ENCODE results near the gene LRRC59.

DNA sequence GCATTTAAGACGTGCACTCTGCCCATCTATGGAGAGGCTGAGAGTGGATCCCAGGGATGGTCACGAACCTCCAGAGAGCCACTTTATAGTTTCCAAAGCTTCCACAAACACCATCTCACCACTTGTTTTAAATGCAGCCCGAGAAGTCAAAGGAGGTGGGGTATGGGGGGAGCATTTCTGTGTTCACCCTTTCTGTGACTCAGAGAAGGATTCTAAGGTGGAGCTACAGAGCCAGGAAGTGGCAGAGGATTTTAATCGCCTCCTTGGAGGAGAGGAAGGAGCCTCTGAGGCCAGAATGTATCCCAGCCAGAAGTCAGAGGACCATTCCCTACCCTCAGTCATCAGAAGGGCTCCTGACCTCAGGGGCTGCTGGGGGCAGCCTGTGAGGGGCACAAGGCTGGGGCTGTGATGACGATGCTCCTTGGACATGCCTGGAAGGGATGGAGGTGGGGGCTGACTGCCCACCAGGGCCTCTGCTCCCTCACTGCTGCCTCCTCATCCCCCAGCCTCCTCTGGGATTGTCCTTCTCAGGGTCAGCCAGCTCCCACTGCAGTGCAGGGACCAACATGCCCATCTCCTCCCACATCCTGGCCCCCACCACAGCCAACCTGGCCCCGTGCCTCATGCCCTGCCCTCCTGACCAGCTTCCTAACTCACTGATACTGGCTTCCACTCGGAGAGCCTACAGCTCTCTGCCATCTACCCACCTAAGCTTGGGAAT is 48.6 kb downstream of the LRRC59 start:
- TF ChIP-seq CTCF (IDR thresholded peaks at IDR 0.05) (no peak), EZH2 (IDR thresholded peaks at IDR 0.05; ENCODE audit: borderline replicate concordance, insufficient read depth, low read depth, low read length, poor library complexity, severe bottlenecking) (no peak)

Measured in B cell (primary cell).